ENCODE measurements around the gene ZNF407.

Gene ZNF407

DNA sequence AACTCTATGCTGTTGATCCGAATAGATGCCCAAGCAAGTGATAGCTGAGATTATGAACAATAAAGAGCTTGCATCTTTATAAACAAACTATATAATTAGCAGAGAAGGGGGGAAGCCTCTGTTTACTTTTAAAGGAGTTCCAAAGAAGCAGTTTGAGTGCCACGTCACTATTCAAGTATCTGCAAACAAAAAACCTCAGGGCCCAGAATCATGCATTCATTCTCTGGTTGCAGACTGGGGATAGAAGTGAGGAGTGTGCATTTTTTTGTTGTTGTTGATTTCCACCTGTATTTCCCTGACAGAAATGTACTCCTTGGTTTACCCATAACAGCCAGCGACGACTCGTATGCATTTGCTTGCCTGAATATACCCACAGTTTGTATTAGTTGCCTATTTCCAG, 347.0 kb downstream of the ZNF407 start:
- H3K4me1 ChIP-seq (ENCODE audit: control insufficient read depth in 1 of 2, insufficient read depth in 2 of 2, low read length in 2 of 2) = no peaks in the 10 kb centered on the region
- H3K36me3 ChIP-seq (ENCODE audit: control insufficient read depth in 1 of 2, insufficient read depth in 2 of 2, low read length in 2 of 2) = no peaks in the 10 kb centered on the region
- no peak overlapping the region for H3K27ac ChIP-seq (ENCODE audit: low read length)
- H3K9me3 ChIP-seq (ENCODE audit: control insufficient read depth in 1 of 2, low read length in 2 of 2) = no peaks in the 10 kb centered on the region
- H3K4me3 ChIP-seq (ENCODE audit: low read depth in 1 of 2, low read length in 2 of 2) = no peak overlapping the region
- no peaks in the 10 kb centered on the region for H3K27me3 ChIP-seq (ENCODE audit: low read depth, low read length)

DNA sequence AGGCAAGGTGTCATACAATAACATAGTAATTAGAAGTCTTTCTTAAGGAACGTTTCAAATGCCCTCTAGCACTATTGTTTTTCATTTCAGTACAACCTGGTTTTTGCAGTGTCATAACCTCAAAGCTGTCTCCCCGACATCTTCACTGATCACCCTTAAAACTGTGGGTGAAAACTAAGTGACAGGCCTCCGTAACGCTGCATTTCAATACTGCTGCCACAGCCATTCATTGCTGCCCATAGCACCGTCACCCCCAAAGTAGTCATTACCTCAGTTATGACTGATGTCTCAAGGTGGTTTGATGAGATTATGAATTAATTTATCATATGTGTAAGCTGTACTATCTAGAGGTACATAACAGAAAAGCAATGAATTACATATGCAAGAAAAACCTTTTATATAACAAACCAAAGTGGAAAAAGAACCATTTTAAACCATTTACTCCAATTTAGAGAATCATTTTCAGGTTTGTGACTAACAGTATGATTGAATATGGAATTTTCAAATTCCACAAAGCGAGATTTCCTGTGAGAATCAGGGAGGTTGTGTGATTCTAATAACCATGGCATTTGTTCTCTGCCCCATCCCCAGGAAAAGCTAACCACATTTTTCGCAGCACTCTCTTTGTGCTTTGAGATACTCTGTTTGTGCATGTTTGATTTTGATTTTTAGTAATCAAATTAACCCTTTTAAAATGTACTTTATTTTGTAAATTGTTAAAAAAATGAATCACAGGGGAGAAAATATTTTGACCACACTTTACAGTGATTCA, 348.3 kb downstream of the ZNF407 start:
- no peaks in the 10 kb centered on the region for H3K27me3 ChIP-seq (ENCODE audit: low read depth, low read length)
- H3K9me3 ChIP-seq (ENCODE audit: control insufficient read depth in 1 of 2, low read length in 2 of 2) = no peaks in the 10 kb centered on the region
- peaks cover 8% of the 10 kb centered on the region in 2 donors for H3K4me1 ChIP-seq (ENCODE audit: control insufficient read depth in 1 of 2, insufficient read depth in 2 of 2, low read length in 2 of 2)
- H3K27ac ChIP-seq (ENCODE audit: low read length) = no peak overlapping the region
- H3K36me3 ChIP-seq (ENCODE audit: control insufficient read depth in 1 of 2, insufficient read depth in 2 of 2, low read length in 2 of 2) = no peaks in the 10 kb centered on the region
- no peak overlapping the region for H3K4me3 ChIP-seq (ENCODE audit: low read depth in 1 of 2, low read length in 2 of 2)

DNA sequence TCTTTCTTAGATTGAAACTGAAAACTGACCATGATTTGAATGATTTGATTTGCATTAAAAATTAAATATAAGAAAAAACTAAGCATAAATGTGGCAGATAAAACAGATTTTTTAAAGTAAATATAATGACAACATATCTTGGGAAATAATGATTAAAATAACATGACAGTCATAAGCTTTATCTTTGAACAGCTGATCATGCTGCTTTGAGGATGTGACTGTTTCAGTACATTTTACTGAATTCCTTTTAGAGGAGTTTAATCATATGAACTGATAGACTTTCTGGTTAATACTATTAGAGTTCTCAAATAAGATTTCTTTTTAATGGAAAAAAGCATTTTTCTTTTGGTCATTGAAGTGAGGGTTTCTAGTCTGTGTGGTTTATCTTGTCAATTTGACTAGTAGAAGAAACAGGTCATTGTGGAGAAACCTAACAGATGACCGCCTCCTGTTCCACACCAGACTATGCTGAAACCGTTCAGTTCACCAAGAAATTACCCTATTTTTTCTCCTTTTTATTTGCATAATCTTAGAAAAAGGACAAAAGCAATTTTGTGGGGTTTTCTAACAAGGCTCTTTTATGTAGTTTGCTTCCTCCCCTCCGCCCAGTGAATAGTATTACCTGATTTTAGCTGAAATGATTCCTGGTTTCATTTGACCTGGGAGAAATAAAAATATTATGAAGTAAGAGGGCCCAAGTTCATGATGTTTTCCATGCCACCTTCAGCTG, 349.1 kb downstream of the ZNF407 start:
- Histone ChIP-seq H3K9me3 (ENCODE audit: control insufficient read depth in 1 of 2, low read length in 2 of 2) (no peaks in the 10 kb centered on the region), H3K4me1 (ENCODE audit: control insufficient read depth in 1 of 2, insufficient read depth in 2 of 2, low read length in 2 of 2) (peaks cover 9 to 14% of the 10 kb centered on the region in 2 donors), H3K27ac (ENCODE audit: low read length) (no peak overlapping the region), H3K4me3 (ENCODE audit: low read depth in 1 of 2, low read length in 2 of 2) (no peak overlapping the region), H3K36me3 (ENCODE audit: control insufficient read depth in 1 of 2, insufficient read depth in 2 of 2, low read length in 2 of 2) (no peaks in the 10 kb centered on the region), H3K27me3 (ENCODE audit: low read depth, low read length) (no peaks in the 10 kb centered on the region)

DNA sequence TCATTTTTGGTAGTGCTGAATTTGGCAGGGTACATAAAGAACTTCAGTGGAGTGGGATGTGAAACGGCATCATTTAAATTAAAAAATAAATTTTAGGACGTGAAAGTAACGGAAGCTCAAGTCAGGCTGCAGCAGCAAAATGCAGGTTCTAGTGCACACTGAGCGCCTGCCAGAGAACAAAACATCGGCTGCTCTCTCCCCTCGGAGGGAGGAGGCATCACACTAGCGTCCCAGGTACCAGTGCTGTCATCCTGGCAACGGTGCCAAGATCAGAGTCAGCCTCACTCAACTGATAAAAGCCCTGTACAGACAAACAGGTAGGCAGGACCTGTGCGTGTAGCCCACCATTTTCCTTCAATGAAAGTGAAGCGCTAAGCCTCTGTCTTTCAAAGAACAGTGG, 349.7 kb downstream of the ZNF407 start:
- H3K27ac ChIP-seq (ENCODE audit: low read length) = no peak overlapping the region
- no peaks in the 10 kb centered on the region for H3K27me3 ChIP-seq (ENCODE audit: low read depth, low read length)
- no peaks in the 10 kb centered on the region for H3K9me3 ChIP-seq (ENCODE audit: control insufficient read depth in 1 of 2, low read length in 2 of 2)
- H3K4me1 ChIP-seq (ENCODE audit: control insufficient read depth in 1 of 2, insufficient read depth in 2 of 2, low read length in 2 of 2) = peaks cover 9 to 14% of the 10 kb centered on the region in 2 donors
- no peaks in the 10 kb centered on the region for H3K36me3 ChIP-seq (ENCODE audit: control insufficient read depth in 1 of 2, insufficient read depth in 2 of 2, low read length in 2 of 2)
- no peak overlapping the region for H3K4me3 ChIP-seq (ENCODE audit: low read depth in 1 of 2, low read length in 2 of 2)

DNA sequence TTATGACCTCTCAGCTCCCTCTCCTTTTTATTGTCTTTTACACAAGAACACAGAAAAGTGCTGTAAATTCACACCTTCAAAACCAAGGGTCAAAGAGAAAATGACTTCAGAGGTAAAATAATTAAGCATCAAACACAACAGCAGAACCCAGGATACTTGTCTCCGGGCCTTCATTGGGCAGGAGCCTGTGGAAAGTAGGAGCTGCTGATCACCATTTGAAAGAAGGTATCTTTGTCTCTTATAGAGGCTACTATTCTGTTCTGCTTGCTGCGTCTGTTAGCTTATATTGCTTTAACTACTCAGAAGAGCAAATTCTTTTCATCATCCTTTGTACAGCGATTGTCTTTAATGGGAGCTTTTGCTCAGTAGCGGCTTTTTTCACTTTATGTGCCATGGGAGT, 350.2 kb downstream of the ZNF407 start:
- H3K27me3 ChIP-seq (ENCODE audit: low read depth, low read length) = no peaks in the 10 kb centered on the region
- no peak overlapping the region for H3K27ac ChIP-seq (ENCODE audit: low read length)
- H3K4me1 ChIP-seq (ENCODE audit: control insufficient read depth in 1 of 2, insufficient read depth in 2 of 2, low read length in 2 of 2) = peaks cover 9 to 14% of the 10 kb centered on the region in 2 donors
- no peaks in the 10 kb centered on the region for H3K9me3 ChIP-seq (ENCODE audit: control insufficient read depth in 1 of 2, low read length in 2 of 2)
- no peaks in the 10 kb centered on the region for H3K36me3 ChIP-seq (ENCODE audit: control insufficient read depth in 1 of 2, insufficient read depth in 2 of 2, low read length in 2 of 2)
- no peak overlapping the region for H3K4me3 ChIP-seq (ENCODE audit: low read depth in 1 of 2, low read length in 2 of 2)

DNA sequence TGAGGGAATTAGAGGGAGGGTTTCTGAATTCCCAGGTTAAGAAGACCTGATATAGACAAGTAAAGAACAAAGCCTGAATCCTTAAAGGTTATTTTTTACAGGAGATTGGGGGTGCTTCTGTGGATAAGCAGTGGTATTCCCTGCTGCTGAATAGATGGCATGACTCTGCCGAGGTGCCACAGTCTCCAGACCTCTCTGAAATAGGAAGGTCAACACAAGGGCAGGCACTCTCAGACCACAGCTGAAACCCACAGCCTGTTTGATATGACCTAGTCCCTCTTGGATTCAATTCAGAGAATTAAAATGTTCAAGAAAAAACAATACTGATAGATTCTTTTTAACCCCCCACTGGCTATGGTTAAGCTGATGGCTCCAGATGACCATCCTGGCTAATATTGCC, 351.9 kb downstream of the ZNF407 start:
- Histone ChIP-seq H3K27me3 (ENCODE audit: low read depth, low read length) (no peaks in the 10 kb centered on the region), H3K4me1 (ENCODE audit: control insufficient read depth in 1 of 2, insufficient read depth in 2 of 2, low read length in 2 of 2) (peaks cover 9 to 14% of the 10 kb centered on the region in 2 donors), H3K27ac (ENCODE audit: low read length) (no peak overlapping the region), H3K9me3 (ENCODE audit: control insufficient read depth in 1 of 2, low read length in 2 of 2) (no peaks in the 10 kb centered on the region), H3K4me3 (ENCODE audit: low read depth in 1 of 2, low read length in 2 of 2) (no peak overlapping the region), H3K36me3 (ENCODE audit: control insufficient read depth in 1 of 2, insufficient read depth in 2 of 2, low read length in 2 of 2) (no peaks in the 10 kb centered on the region)

DNA sequence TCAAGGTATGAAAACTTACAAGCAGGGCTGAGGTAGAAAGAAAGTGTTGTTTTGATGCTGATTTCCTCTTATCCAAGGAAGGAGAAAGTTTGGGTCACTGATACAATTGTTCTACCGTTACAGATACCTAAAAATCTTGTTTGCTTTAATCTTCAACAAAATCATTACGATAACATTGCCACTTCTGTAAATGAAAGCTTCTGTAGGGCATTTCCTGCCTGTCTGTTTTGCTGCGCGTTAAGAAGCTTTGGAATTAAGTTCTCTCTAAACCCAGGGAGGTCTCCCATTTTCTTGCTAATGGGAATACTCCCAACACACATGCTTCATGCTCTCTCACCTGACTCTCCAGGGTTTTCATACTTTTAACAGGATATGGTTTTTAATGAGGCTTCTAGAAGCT, 352.8 kb downstream of the ZNF407 start:
- Histone ChIP-seq H3K9me3 (ENCODE audit: control insufficient read depth in 1 of 2, low read length in 2 of 2) (no peaks in the 10 kb centered on the region), H3K36me3 (ENCODE audit: control insufficient read depth in 1 of 2, insufficient read depth in 2 of 2, low read length in 2 of 2) (no peaks in the 10 kb centered on the region), H3K4me3 (ENCODE audit: low read depth in 1 of 2, low read length in 2 of 2) (no peak overlapping the region), H3K4me1 (ENCODE audit: control insufficient read depth in 1 of 2, insufficient read depth in 2 of 2, low read length in 2 of 2) (peaks cover 9 to 14% of the 10 kb centered on the region in 2 donors), H3K27me3 (ENCODE audit: low read depth, low read length) (no peaks in the 10 kb centered on the region), H3K27ac (ENCODE audit: low read length) (peak overlapping the region; percentile 54)

DNA sequence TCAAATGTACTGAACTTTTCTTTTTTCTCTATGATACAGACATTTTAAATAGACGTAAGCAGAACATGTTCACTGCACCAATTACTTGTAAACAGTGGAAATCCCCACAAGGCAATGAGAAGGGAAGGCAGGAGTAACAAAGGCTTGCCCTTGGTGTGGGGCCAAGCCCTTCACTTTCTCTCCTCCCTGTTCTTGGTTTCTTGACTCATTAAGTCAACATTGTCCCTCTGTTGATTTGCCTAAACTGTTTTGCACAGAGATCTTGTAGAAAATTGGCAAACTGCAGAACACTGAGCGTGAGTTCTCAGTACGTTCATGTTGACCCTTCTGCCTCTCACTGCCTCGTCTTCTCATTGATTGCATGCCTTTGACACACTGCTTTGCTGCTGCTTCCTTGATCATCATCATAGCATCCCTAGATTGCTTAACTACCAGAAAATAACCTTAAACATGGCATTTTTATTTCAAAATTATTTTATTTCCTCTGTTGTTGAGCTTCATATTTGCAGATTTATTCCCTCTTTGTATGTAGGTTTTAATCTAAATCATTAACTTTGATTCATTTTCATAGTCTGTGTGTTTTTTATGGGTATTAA, 353.6 kb downstream of the ZNF407 start:
- Histone ChIP-seq H3K27ac (ENCODE audit: low read length) (peak overlapping the region; percentile 54), H3K4me3 (ENCODE audit: low read depth in 1 of 2, low read length in 2 of 2) (no peak overlapping the region), H3K36me3 (ENCODE audit: control insufficient read depth in 1 of 2, insufficient read depth in 2 of 2, low read length in 2 of 2) (no peaks in the 10 kb centered on the region), H3K27me3 (ENCODE audit: low read depth, low read length) (no peaks in the 10 kb centered on the region), H3K4me1 (ENCODE audit: control insufficient read depth in 1 of 2, insufficient read depth in 2 of 2, low read length in 2 of 2) (peaks cover 9 to 14% of the 10 kb centered on the region in 2 donors), H3K9me3 (ENCODE audit: control insufficient read depth in 1 of 2, low read length in 2 of 2) (no peaks in the 10 kb centered on the region)

DNA sequence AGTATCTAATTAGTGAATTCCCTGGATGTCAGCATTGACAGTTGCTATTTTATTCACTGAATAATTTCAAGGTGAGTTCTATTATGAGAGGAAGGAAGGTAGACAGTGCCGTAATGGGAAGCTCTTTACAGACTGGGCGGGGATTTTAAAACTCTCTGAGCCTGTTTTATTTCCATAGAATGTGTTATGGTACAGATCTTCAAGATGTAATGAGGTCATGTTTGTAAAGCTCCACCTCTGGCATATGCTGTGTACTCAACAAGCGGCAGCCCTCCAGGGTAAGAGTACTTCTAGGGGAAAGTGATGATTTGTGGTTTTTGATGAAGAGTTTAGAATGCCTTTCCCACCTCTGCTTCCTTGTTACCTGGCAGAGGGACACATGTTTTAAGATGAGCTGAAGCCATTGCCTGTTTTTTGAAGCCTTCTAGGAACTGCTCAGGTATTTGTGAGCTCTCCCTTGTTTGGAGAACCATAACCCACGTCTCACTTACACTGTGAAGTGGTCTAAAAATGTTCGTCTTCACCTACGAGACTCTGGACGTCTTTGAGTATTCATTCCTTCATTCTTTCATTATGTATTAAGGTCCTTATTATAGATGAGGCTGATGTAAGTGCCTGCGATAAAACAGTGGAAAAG, 360.0 kb downstream of the ZNF407 start:
- no peak overlapping the region for H3K27ac ChIP-seq (ENCODE audit: low read length)
- H3K27me3 ChIP-seq (ENCODE audit: low read depth, low read length) = no peaks in the 10 kb centered on the region
- no peaks in the 10 kb centered on the region for H3K4me1 ChIP-seq (ENCODE audit: control insufficient read depth in 1 of 2, insufficient read depth in 2 of 2, low read length in 2 of 2)
- H3K9me3 ChIP-seq (ENCODE audit: control insufficient read depth in 1 of 2, low read length in 2 of 2) = no peaks in the 10 kb centered on the region
- H3K36me3 ChIP-seq (ENCODE audit: control insufficient read depth in 1 of 2, insufficient read depth in 2 of 2, low read length in 2 of 2) = no peaks in the 10 kb centered on the region
- H3K4me3 ChIP-seq (ENCODE audit: low read depth in 1 of 2, low read length in 2 of 2) = no peak overlapping the region

DNA sequence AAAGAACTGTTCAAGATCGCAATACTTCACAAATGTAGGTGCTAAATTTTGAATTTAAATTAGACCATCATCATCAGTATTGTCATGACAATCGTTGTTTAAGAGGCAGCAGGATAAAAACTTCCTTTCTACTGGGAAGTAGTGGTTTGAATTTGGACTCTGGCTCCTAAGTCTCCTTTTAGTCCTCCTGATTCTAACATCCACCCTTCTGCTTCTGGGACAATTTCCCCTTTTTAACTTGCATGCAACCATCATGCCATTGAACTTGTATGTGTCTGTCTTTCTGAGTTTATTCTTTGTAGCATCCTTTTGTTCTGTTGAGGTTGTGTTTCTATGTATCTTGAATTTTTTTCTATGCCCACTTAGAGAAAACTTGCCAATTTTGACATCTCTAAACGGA, 361.5 kb downstream of the ZNF407 start:
- H3K36me3 ChIP-seq (ENCODE audit: control insufficient read depth in 1 of 2, insufficient read depth in 2 of 2, low read length in 2 of 2) = no peaks in the 10 kb centered on the region

DNA sequence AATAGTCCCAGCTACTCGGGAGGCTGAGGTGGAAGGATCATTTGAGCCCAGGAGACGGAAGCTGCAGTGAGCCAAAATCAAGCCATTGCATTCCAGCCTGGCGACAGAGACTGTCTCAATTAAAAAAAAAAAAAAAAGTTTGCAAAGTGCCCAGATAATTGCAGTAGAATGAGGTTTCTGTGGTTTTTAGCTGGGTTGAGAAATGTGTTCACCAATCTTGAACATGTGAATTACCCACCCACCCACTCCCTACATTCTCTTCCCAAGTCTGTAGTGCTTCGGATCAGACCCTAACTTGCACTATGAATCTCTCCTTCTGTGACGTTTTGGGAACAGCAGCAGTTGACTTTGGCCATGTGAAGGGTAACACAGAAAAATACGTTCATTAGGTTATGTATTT, 363.9 kb downstream of the ZNF407 start:
- Histone ChIP-seq H3K4me3 (ENCODE audit: low read depth in 1 of 2, low read length in 2 of 2) (no peak overlapping the region), H3K27me3 (ENCODE audit: low read depth, low read length) (no peaks in the 10 kb centered on the region), H3K9me3 (ENCODE audit: control insufficient read depth in 1 of 2, low read length in 2 of 2) (no peaks in the 10 kb centered on the region), H3K36me3 (ENCODE audit: control insufficient read depth in 1 of 2, insufficient read depth in 2 of 2, low read length in 2 of 2) (no peaks in the 10 kb centered on the region), H3K27ac (ENCODE audit: low read length) (no peak overlapping the region), H3K4me1 (ENCODE audit: control insufficient read depth in 1 of 2, insufficient read depth in 2 of 2, low read length in 2 of 2) (no peaks in the 10 kb centered on the region)

More for the DNA sequence above, 361.5 kb downstream of the ZNF407 start:
- Histone ChIP-seq H3K4me1 (ENCODE audit: control insufficient read depth in 1 of 2, insufficient read depth in 2 of 2, low read length in 2 of 2) (no peaks in the 10 kb centered on the region), H3K27me3 (ENCODE audit: low read depth, low read length) (no peaks in the 10 kb centered on the region), H3K9me3 (ENCODE audit: control insufficient read depth in 1 of 2, low read length in 2 of 2) (no peaks in the 10 kb centered on the region), H3K27ac (ENCODE audit: low read length) (no peak overlapping the region), H3K4me3 (ENCODE audit: low read depth in 1 of 2, low read length in 2 of 2) (no peak overlapping the region)
